Activated T-cell treated with anti-CD3 and anti-CD28 coated beads, Interleukin-2, amount 50 U/mL, for 4 hours (primary cell): ENCODE measurements around the gene KDM1A. TPM values are rescaled to one million over a fixed set of nuclear protein-coding genes. Genes with fewer than 3 reads are reported as not detected.
"Not testable (repeated sequence)": the region's sequence is repeated elsewhere in the genome, so short reads cannot be mapped to it uniquely, and the experiment has no call there.

Source experiments
- ATAC-seq, 2 donors: fragments of 200-7000 bp; cut with Tn5 transposase; one replicate each; pipeline ENCODE4 v1.10.0; 2021
- DNase-seq: peaks from one replicate; pipeline ENCODE4 v3.0.0-alpha.2; 2020
- H3K27me3 Mint-ChIP-seq: one replicate; pipeline ENCODE4 v1.8.0; 2021; ENCODE audit warnings: low read depth, mixed read lengths
- H3K36me3 Mint-ChIP-seq: one replicate; pipeline ENCODE4 v1.8.0; 2022; ENCODE audit warnings: mixed read lengths; ENCODE audit not compliant: insufficient read depth
- H3K4me1 Mint-ChIP-seq: one replicate; pipeline ENCODE4 v1.8.0; 2021; ENCODE audit warnings: low read depth, mixed read lengths
- H3K4me3 Mint-ChIP-seq: one replicate; pipeline ENCODE4 v1.8.0; 2021; ENCODE audit warnings: mild to moderate bottlenecking, moderate library complexity, mixed read lengths
- H3K9me3 Mint-ChIP-seq: one replicate; pipeline ENCODE4 v1.8.0; 2021; ENCODE audit warnings: mixed read lengths
- total RNA-seq, 3 donors: library from RNA; stranded (reverse); gene quantifications; one replicate each; pipeline ENCODE4 v1.2.1, GENCODE V29; 2021

The KDM1A gene
- total RNA-seq, 3 donors from 2014 or later = 69.6 to 90.9 (median 81.2) TPM

- not testable (repeated sequence) for H3K36me3 Mint-ChIP-seq, H3K27me3 Mint-ChIP-seq, DNase-seq, H3K4me1 Mint-ChIP-seq, H3K4me3 Mint-ChIP-seq, H3K9me3 Mint-ChIP-seq, ATAC-seq
These were observed 21.7 kb upstream of the KDM1A start for GRCh38 chr1:22997528-22997927.

- ATAC-seq, H3K4me3 Mint-ChIP-seq, DNase-seq, H3K9me3 Mint-ChIP-seq, H3K27me3 Mint-ChIP-seq, H3K4me1 Mint-ChIP-seq, H3K36me3 Mint-ChIP-seq: not testable (repeated sequence)
These were observed 19.1 kb upstream of the KDM1A start for GRCh38 chr1:23000133-23000532.

DNA sequence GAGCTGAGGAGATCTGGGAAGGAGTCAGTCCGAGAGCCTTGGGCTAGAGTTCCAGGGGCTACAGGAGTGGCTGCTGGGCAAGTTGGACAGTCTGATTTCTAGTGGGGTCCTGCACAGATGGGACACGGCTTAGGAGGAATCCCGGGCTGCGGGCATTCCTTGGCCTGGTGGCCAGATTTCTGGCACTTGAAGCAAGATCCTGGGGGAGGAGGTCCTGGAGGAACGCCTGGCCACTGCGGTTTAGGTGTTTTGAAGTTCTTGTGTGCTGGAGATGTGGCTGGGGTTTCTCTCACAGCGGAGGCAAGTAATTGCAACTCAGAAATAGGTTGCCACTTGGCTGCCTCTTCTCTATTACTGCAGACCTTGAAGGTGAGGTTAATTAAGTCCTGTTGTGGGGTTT, 17.1 kb upstream of the KDM1A start:
- H3K36me3 Mint-ChIP-seq, H3K27me3 Mint-ChIP-seq, DNase-seq, ATAC-seq, H3K4me3 Mint-ChIP-seq, H3K4me1 Mint-ChIP-seq, H3K9me3 Mint-ChIP-seq: not testable (repeated sequence)

DNA sequence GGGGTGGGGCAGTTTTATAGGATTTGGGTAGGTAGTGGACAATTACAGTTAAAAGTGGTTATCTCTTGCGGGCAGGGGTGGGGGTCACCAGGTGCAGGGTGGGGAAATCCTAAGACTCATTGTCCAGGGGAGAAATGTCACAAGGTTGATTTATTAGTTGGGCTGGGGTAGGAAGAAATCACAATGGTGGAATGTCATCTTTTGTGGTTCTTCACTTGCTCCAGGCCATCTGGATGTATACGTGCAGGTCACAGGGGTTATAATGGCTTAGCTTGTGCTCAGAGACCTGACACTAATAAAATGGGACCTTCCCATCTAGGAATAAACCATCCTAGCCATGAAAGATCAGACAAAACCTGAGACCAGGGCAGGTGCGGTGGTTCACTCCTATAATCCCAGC, 15.2 kb upstream of the KDM1A start:
- H3K4me3 Mint-ChIP-seq = no peak overlapping the region
- no peak for ATAC-seq
- H3K4me1 Mint-ChIP-seq = no peaks in the 10 kb centered on the region
- H3K9me3 Mint-ChIP-seq = no peaks in the 10 kb centered on the region
- DNase-seq = no peak
- peaks cover 7% of the 10 kb centered on the region for H3K27me3 Mint-ChIP-seq
- H3K36me3 Mint-ChIP-seq = no peaks in the 10 kb centered on the region

DNA sequence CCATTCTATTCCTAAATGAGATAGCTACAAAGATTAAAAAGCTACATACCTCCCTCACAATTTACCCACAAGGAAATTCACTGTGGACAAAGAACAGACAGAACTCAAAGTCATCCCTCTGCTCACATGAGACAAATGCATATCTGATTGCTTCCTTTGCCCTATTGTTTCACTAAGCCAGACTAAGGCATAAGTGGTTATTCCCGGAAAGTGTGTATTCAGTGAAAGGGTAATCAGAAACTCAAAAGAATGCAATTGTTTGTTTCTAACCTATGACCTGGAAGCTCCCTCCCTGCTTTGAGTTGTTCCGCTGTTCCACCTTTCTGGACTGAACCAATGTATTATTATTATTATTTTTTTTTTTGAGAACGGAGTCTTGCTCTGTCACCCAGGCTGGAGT, 14.5 kb upstream of the KDM1A start:
- not testable (repeated sequence) for DNase-seq, H3K36me3 Mint-ChIP-seq, H3K9me3 Mint-ChIP-seq, H3K4me1 Mint-ChIP-seq, H3K27me3 Mint-ChIP-seq, H3K4me3 Mint-ChIP-seq, ATAC-seq

DNA sequence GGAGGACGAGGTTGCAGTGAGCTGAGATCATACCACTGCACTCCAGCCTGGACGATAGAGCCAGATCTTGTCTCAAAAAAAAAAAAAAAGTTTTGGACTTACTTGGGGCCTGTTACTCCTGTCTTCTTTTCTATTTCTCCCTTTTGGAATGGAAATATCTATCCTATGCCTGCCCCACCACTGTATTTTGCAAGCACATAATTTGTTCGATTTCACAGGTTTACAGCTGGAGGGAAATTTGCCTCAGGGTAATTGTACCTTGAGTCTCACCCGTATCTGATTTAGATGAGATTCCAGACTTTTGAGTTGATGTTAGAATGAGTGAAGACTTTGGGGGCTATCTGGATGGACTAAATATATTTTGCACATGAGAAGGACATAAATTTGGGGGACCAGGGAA, 12.2 kb upstream of the KDM1A start:
- DNase-seq (no peak), ATAC-seq (no peak)
- H3K4me1 Mint-ChIP-seq = no peaks in the 10 kb centered on the region
- no peak overlapping the region for H3K4me3 Mint-ChIP-seq
- peaks cover 7% of the 10 kb centered on the region for H3K27me3 Mint-ChIP-seq
- H3K36me3 Mint-ChIP-seq = no peaks in the 10 kb centered on the region
- no peaks in the 10 kb centered on the region for H3K9me3 Mint-ChIP-seq

GRCh38 chr1:23008901-23009300, 10.4 kb upstream of the KDM1A start:
- H3K4me1 Mint-ChIP-seq = no peaks in the 10 kb centered on the region
- H3K27me3 Mint-ChIP-seq = peaks cover 2% of the 10 kb centered on the region
- H3K36me3 Mint-ChIP-seq = no peaks in the 10 kb centered on the region
- ATAC-seq = no peak
- no peaks in the 10 kb centered on the region for H3K9me3 Mint-ChIP-seq
- H3K4me3 Mint-ChIP-seq = no peak overlapping the region
- DNase-seq = no peak

GRCh38 chr1:23010025-23010424, 9.2 kb upstream of the KDM1A start:
- H3K4me3 Mint-ChIP-seq, H3K27me3 Mint-ChIP-seq, ATAC-seq, DNase-seq, H3K36me3 Mint-ChIP-seq, H3K9me3 Mint-ChIP-seq, H3K4me1 Mint-ChIP-seq: not testable (repeated sequence)

DNA sequence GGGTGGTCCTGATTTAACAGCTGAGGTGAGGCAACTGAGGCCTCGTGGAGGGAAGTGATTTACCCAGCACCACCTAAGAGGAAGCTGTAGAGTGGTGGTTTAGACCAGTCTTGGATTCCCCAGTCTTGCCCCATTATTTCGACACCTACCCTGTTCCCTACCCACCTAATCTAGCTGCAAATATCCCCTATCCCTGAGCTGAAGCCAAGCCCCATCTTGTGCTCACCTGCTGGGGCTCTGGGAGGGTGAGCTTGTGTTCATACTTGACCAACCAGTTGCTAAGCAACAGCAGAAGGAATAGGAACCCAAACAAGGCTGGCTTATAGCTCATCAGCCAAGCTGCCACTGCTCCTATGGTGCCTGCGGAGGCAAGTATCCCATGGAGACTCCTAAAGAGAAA, 5.6 kb upstream of the KDM1A start:
- peaks cover 7% of the 10 kb centered on the region for H3K4me1 Mint-ChIP-seq
- no peaks in the 10 kb centered on the region for H3K9me3 Mint-ChIP-seq
- peaks cover 2% of the 10 kb centered on the region for H3K27me3 Mint-ChIP-seq
- no peak overlapping the region for H3K4me3 Mint-ChIP-seq
- DNase-seq (no peak), ATAC-seq (no peak)
- no peaks in the 10 kb centered on the region for H3K36me3 Mint-ChIP-seq

GRCh38 chr1:23018661-23019093, 591 bp upstream of the KDM1A start:
- DNase-seq (no peak), ATAC-seq (no peak)
- Mint-ChIP-seq H3K9me3 (peaks cover 6% of the 10 kb centered on the region), H3K36me3 (peaks cover 5% of the 10 kb centered on the region), H3K4me3 (peak overlapping the region; percentile 93), H3K4me1 (peaks cover 27% of the 10 kb centered on the region), H3K27me3 (peaks cover 2% of the 10 kb centered on the region)

DNA sequence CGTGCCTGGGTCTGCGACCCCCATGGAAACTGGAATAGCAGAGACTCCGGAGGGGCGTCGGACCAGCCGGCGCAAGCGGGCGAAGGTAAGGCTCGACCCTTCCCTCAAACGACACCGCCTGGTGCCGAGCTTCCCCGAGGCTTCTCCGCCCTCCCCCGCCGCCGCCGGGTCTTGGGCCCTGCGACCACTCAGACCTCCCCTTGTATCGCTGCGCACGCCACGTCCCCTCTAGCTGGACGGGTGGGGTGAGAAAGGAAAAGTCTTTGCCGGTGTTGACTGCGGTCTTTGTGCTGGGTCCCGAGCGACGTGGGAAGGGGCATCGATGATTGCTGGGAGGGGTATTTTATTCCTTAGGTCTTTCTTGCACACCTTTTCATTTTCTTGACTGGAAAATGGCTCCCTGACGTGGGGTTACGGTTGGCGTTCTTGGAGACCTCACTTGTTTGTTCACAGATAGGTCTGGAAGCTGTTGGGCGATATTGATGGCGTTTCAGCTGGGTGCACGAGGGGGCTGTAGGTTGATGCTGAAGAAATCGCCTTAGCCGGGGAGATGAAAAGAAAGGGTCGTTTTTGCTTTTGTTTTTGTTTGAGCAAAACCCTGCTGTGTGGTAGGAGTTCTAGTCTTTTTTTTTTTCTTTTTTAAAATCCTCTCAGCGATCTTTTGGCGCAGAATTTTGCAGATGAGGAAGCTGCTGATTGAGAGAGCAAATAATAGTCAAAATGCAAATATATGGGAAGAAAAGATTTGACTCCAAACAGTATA, 776 bp downstream of the KDM1A start:
- H3K4me3 Mint-ChIP-seq = peak overlapping the region; percentile 96
- DNase-seq (peak; percentile 8), ATAC-seq (peak; percentile 27 to 41)
- H3K27me3 Mint-ChIP-seq = peaks cover 2% of the 10 kb centered on the region
- peaks cover 5% of the 10 kb centered on the region for H3K36me3 Mint-ChIP-seq
- H3K4me1 Mint-ChIP-seq = peaks cover 32% of the 10 kb centered on the region
- H3K9me3 Mint-ChIP-seq = peaks cover 6% of the 10 kb centered on the region

DNA sequence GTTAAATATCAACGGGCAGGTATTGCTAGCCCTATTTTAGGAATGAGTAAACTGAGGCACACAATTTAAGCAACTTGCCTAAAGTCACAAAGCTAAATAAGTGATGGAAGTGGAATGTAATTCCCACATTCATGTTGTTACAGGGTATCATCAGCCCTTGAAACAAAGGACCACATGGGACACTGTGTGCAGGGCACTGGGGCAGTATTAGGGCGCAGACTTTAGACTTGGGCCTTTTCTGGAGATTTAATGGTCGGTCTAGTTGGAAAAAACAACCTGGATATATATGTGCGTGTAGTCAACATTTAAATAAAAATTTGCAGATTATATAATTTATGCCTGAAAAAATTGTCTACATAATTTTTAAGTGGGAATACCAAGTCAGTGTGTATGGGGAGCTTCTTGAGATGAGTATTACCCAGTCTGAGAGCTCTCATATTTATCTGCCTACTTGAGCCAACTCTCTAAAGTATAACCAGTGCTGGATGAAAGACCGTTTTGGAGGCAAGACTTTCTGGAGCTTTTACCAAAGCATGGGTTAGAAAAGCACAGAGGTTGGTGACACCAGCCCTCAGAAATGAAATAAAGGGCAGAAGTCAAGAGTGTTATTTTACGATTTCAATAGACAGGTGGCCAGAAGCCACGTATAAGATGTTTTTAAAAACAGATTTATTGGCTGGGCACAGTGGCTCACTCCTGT, 1.6 kb downstream of the KDM1A start:
- DNase-seq = no peak
- peaks cover 6% of the 10 kb centered on the region for H3K9me3 Mint-ChIP-seq
- no peaks in the 10 kb centered on the region for H3K27me3 Mint-ChIP-seq
- peaks cover 5% of the 10 kb centered on the region for H3K36me3 Mint-ChIP-seq
- no peak for ATAC-seq
- peaks cover 35% of the 10 kb centered on the region for H3K4me1 Mint-ChIP-seq
- H3K4me3 Mint-ChIP-seq = peak overlapping the region; percentile 96

DNA sequence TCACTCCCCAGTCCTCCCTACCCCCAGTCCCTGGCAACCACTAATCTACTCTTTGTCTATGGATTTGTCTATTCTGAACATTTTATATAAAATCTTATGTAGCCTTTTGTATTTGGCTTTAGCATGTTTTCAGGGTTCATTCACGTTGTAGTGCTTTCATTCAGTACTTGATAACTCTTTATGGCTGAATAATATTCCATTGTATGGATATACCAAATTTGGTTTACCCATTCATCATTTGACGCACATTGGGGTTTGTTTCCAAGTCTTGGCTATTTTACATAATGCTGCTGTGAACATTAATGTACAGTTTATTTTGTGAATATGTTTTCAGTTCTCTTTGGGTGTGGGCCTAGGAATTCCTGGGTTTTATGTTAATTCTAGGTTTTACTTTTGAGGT, 2.6 kb downstream of the KDM1A start:
- Mint-ChIP-seq H3K4me1 (peaks cover 42% of the 10 kb centered on the region), H3K4me3 (no peak overlapping the region), H3K27me3 (no peaks in the 10 kb centered on the region)

GRCh38 chr1:23023174-23023845, 4.0 kb downstream of the KDM1A start:
- DNase-seq = no peak
- Mint-ChIP-seq H3K36me3 (peaks cover 5% of the 10 kb centered on the region), H3K27me3 (no peaks in the 10 kb centered on the region), H3K4me1 (peaks cover 45% of the 10 kb centered on the region), H3K4me3 (no peak overlapping the region), H3K9me3 (peaks cover 6% of the 10 kb centered on the region)
- ATAC-seq = no peak

More for the DNA sequence above, 2.6 kb downstream of the KDM1A start:
- ATAC-seq (no peak), DNase-seq (no peak)
- Mint-ChIP-seq H3K9me3 (peaks cover 6% of the 10 kb centered on the region), H3K36me3 (peaks cover 5% of the 10 kb centered on the region)
